ENCODE results near the gene BCDIN3D. TPM values are rescaled to one million over a fixed set of nuclear protein-coding genes. Genes with fewer than 3 reads are reported as not detected.

Gene BCDIN3D
- total RNA-seq, 1 donor from 2014 or later = 3.5 TPM

- Mint-ChIP-seq H3K4me3 (no peak overlapping the region), H3K27ac (no peak overlapping the region), H3K9me3 (no peaks in the 10 kb centered on the region), H3K4me1 (peaks cover 4% of the 10 kb centered on the region), H3K27me3 (no peaks in the 10 kb centered on the region), H3K36me3 (ENCODE audit: low read depth) (no peaks in the 10 kb centered on the region)
- no peak for DNase-seq
- intact Hi-C loops (cut with micrococcal nuclease) = no loop called here
These were observed 33.5 kb downstream of the BCDIN3D start for GRCh38 chr12:49809381-49809905.

GRCh38 chr12:49808686-49809380 is 34.1 kb downstream of the BCDIN3D start:
- Mint-ChIP-seq H3K27me3 (no peaks in the 10 kb centered on the region), H3K36me3 (ENCODE audit: low read depth) (no peaks in the 10 kb centered on the region), H3K9me3 (no peaks in the 10 kb centered on the region), H3K4me3 (no peak overlapping the region), H3K27ac (no peak overlapping the region), H3K4me1 (peaks cover 4% of the 10 kb centered on the region)
- DNase-seq = no peak
- intact Hi-C loops (cut with micrococcal nuclease) = no loop called here

GRCh38 chr12:49807991-49808580 is 34.8 kb downstream of the BCDIN3D start:
- Mint-ChIP-seq H3K27ac (no peak overlapping the region), H3K36me3 (ENCODE audit: low read depth) (no peaks in the 10 kb centered on the region), H3K27me3 (no peaks in the 10 kb centered on the region), H3K4me1 (peaks cover 4% of the 10 kb centered on the region), H3K9me3 (no peaks in the 10 kb centered on the region), H3K4me3 (no peak overlapping the region)
- DNase-seq = no peak
- intact Hi-C loops (cut with micrococcal nuclease) = no loop called here

DNA sequence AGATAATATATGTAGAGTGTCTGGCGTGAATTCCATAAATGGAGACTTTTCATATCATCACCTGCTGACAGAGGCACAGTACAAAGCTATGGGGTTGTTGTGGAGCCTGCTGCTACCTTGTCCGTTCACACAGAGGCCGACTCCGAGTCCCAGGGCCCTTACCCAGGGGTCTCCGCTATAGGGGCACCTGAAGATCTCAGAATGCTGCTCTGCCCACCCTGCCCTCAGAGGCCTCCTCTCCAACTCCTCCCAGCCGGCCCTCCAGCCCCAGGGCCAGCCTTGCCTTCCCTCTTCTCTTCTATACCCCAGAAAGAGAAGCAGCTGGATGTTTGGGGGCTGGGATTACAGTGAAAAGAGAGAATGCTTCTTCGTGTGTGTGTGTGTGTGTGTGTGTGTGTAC is 36.0 kb downstream of the BCDIN3D start:
- H3K4me3 Mint-ChIP-seq = no peak overlapping the region
- H3K27me3 Mint-ChIP-seq = no peaks in the 10 kb centered on the region
- DNase-seq = no peak
- no peaks in the 10 kb centered on the region for H3K36me3 Mint-ChIP-seq (ENCODE audit: low read depth)
- intact Hi-C loops (cut with micrococcal nuclease) = no loop called here
- no peak overlapping the region for H3K27ac Mint-ChIP-seq
- H3K9me3 Mint-ChIP-seq = no peaks in the 10 kb centered on the region
- peaks cover 2% of the 10 kb centered on the region for H3K4me1 Mint-ChIP-seq

- no peaks in the 10 kb centered on the region for H3K9me3 Mint-ChIP-seq
- H3K4me1 Mint-ChIP-seq = no peaks in the 10 kb centered on the region
- no peak overlapping the region for H3K4me3 Mint-ChIP-seq
- no peaks in the 10 kb centered on the region for H3K27me3 Mint-ChIP-seq
- intact Hi-C loops (cut with micrococcal nuclease) = no loop called here
- no peak overlapping the region for H3K27ac Mint-ChIP-seq
- no peak for DNase-seq
- no peaks in the 10 kb centered on the region for H3K36me3 Mint-ChIP-seq (ENCODE audit: low read depth)
These were observed 36.5 kb downstream of the BCDIN3D start for GRCh38 chr12:49806321-49806813.

DNA sequence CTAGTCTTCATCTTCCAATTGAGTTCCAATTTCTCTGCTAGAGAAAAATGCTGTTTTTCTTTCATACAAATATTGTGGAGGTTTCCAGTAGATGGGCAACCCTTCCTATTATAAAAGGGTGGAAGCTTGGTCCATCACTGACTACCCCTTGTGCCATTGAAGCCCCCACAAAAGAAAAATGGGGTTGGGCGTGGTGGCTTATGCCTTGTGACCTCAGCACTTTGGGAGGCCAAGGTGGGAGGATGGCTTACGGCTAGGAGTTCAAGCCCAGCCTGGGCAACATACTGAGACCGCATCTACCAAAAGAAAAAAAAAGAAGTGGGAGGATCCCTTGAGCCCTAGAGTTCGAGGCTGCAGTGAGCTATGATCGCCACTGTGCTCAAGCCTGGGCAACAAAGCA is 37.5 kb downstream of the BCDIN3D start:
- Mint-ChIP-seq H3K4me3 (no peak overlapping the region), H3K36me3 (ENCODE audit: low read depth) (no peaks in the 10 kb centered on the region), H3K4me1 (no peaks in the 10 kb centered on the region), H3K27ac (no peak overlapping the region), H3K9me3 (no peaks in the 10 kb centered on the region), H3K27me3 (no peaks in the 10 kb centered on the region)
- intact Hi-C loops (cut with micrococcal nuclease) = no loop called here
- DNase-seq = no peak

GRCh38 chr12:49804821-49805220 is 38.1 kb downstream of the BCDIN3D start:
- H3K4me3 Mint-ChIP-seq = no peak overlapping the region
- intact Hi-C loops (cut with micrococcal nuclease) = no loop called here
- no peaks in the 10 kb centered on the region for H3K4me1 Mint-ChIP-seq
- no peaks in the 10 kb centered on the region for H3K36me3 Mint-ChIP-seq (ENCODE audit: low read depth)
- H3K9me3 Mint-ChIP-seq = no peaks in the 10 kb centered on the region
- no peaks in the 10 kb centered on the region for H3K27me3 Mint-ChIP-seq
- DNase-seq = no peak
- no peak overlapping the region for H3K27ac Mint-ChIP-seq

- H3K36me3 Mint-ChIP-seq (ENCODE audit: low read depth) = no peaks in the 10 kb centered on the region
- no peaks in the 10 kb centered on the region for H3K9me3 Mint-ChIP-seq
- no peak for DNase-seq
- H3K27ac Mint-ChIP-seq = no peak overlapping the region
- no peak overlapping the region for H3K4me3 Mint-ChIP-seq
- H3K4me1 Mint-ChIP-seq = no peaks in the 10 kb centered on the region
- H3K27me3 Mint-ChIP-seq = no peaks in the 10 kb centered on the region
- intact Hi-C loops (cut with micrococcal nuclease) = no loop called here
These were observed 39.0 kb downstream of the BCDIN3D start for GRCh38 chr12:49803693-49804450.

GRCh38 chr12:49801141-49802063 is 41.5 kb downstream of the BCDIN3D start:
- no peaks in the 10 kb centered on the region for H3K4me1 Mint-ChIP-seq
- H3K27ac Mint-ChIP-seq = no peak overlapping the region
- no peaks in the 10 kb centered on the region for H3K9me3 Mint-ChIP-seq
- H3K4me3 Mint-ChIP-seq = no peak overlapping the region
- H3K36me3 Mint-ChIP-seq (ENCODE audit: low read depth) = no peaks in the 10 kb centered on the region
- no peaks in the 10 kb centered on the region for H3K27me3 Mint-ChIP-seq
- DNase-seq = no peak
- intact Hi-C loops (cut with micrococcal nuclease) = no loop called here

- Mint-ChIP-seq H3K4me3 (no peak overlapping the region), H3K4me1 (no peaks in the 10 kb centered on the region), H3K9me3 (no peaks in the 10 kb centered on the region), H3K36me3 (ENCODE audit: low read depth) (no peaks in the 10 kb centered on the region), H3K27ac (no peak overlapping the region), H3K27me3 (no peaks in the 10 kb centered on the region)
- no peak for DNase-seq
- intact Hi-C loops (cut with micrococcal nuclease) = no loop called here
These were observed 42.3 kb downstream of the BCDIN3D start for GRCh38 chr12:49800421-49801140.

- Mint-ChIP-seq H3K9me3 (no peaks in the 10 kb centered on the region), H3K27ac (no peak overlapping the region), H3K4me3 (no peak overlapping the region), H3K27me3 (no peaks in the 10 kb centered on the region), H3K4me1 (no peaks in the 10 kb centered on the region), H3K36me3 (ENCODE audit: low read depth) (no peaks in the 10 kb centered on the region)
- intact Hi-C loops (cut with micrococcal nuclease) = no loop called here
- DNase-seq = no peak
These were observed 44.0 kb downstream of the BCDIN3D start for GRCh38 chr12:49798934-49799333.

- H3K36me3 Mint-ChIP-seq (ENCODE audit: low read depth) = no peaks in the 10 kb centered on the region
- H3K9me3 Mint-ChIP-seq = no peaks in the 10 kb centered on the region
- DNase-seq = no peak
- H3K4me3 Mint-ChIP-seq = no peak overlapping the region
- intact Hi-C loops (cut with micrococcal nuclease) = no loop called here
- H3K4me1 Mint-ChIP-seq = no peaks in the 10 kb centered on the region
- H3K27me3 Mint-ChIP-seq = no peaks in the 10 kb centered on the region
- H3K27ac Mint-ChIP-seq = no peak overlapping the region
These were observed 44.7 kb downstream of the BCDIN3D start for GRCh38 chr12:49798248-49798647.

DNA sequence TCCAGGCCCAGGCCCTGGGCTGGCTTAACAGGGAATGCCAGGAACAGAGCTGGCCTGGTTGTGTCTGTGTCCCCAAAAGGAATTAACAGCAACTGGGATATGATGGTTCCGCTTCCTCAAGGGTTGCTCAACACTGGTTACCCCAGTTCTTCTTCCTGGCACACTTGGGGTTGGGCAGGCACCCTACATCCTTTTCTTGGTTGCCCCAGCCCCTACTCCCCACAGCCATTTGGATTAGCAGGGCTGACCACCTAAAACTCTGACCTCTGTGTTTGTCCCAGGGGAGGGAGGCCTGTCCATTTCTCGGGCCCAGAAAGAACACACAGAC is 45.5 kb downstream of the BCDIN3D start:
- H3K4me1 Mint-ChIP-seq = no peaks in the 10 kb centered on the region
- H3K4me3 Mint-ChIP-seq = no peak overlapping the region
- no peaks in the 10 kb centered on the region for H3K9me3 Mint-ChIP-seq
- DNase-seq = no peak
- H3K27me3 Mint-ChIP-seq = no peaks in the 10 kb centered on the region
- H3K36me3 Mint-ChIP-seq (ENCODE audit: low read depth) = no peaks in the 10 kb centered on the region
- intact Hi-C loops (cut with micrococcal nuclease) = no loop called here
- H3K27ac Mint-ChIP-seq = no peak overlapping the region
